ENCODE results near the gene ARHGEF1.

The ARHGEF1 gene

GRCh38 chr19:41868989-41869300, 14.0 kb upstream of the ARHGEF1 start:
- Histone ChIP-seq H3K9me2 (replicated peaks; ENCODE audit: low read depth, low read length) (no peaks in the 10 kb centered on the region), H3K36me3 (ENCODE audit: insufficient read depth, low read length) (peaks cover 72% of the 10 kb centered on the region), H3K4me1 (ENCODE audit: insufficient read depth, low read length, poor library complexity, severe bottlenecking) (peaks cover 20% of the 10 kb centered on the region), H3K9ac (ENCODE audit: low read depth, low read length, poor library complexity, severe bottlenecking) (no peak overlapping the region), H3K4me3 (ENCODE audit: low read length, poor library complexity, severe bottlenecking) (no peak overlapping the region), H3K79me2 (ENCODE audit: insufficient read depth, low read length) (peaks cover 53% of the 10 kb centered on the region), H3K9me3 (ENCODE audit: insufficient read depth, low read depth, low read length) (no peaks in the 10 kb centered on the region), H3K4me2 (ENCODE audit: low read depth, low read length, poor library complexity, severe bottlenecking) (no peak overlapping the region), H2AFZ (ENCODE audit: low read length) (no peak overlapping the region), H4K20me1 (ENCODE audit: insufficient read depth, low read length, poor library complexity, severe bottlenecking) (peaks cover 60% of the 10 kb centered on the region), H3K27me3 (ENCODE audit: insufficient read depth, low read length, poor library complexity, severe bottlenecking) (no peaks in the 10 kb centered on the region), H3F3A (ENCODE audit: low read depth) (peaks cover 15% of the 10 kb centered on the region; the same call in 1 of the 2 replicates)
- TF ChIP-seq, protein P1, sequence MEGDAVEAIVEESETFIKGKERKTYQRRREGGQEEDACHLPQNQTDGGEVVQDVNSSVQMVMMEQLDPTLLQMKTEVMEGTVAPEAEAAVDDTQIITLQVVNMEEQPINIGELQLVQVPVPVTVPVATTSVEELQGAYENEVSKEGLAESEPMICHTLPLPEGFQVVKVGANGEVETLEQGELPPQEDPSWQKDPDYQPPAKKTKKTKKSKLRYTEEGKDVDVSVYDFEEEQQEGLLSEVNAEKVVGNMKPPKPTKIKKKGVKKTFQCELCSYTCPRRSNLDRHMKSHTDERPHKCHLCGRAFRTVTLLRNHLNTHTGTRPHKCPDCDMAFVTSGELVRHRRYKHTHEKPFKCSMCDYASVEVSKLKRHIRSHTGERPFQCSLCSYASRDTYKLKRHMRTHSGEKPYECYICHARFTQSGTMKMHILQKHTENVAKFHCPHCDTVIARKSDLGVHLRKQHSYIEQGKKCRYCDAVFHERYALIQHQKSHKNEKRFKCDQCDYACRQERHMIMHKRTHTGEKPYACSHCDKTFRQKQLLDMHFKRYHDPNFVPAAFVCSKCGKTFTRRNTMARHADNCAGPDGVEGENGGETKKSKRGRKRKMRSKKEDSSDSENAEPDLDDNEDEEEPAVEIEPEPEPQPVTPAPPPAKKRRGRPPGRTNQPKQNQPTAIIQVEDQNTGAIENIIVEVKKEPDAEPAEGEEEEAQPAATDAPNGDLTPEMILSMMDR (conservative IDR thresholded peaks at IDR 0.05; ENCODE audit: low read length) = no peak
- no peak for TF ChIP-seq EZH2phosphoT487 (IDR thresholded peaks at IDR 0.05; ENCODE audit: borderline replicate concordance)

DNA sequence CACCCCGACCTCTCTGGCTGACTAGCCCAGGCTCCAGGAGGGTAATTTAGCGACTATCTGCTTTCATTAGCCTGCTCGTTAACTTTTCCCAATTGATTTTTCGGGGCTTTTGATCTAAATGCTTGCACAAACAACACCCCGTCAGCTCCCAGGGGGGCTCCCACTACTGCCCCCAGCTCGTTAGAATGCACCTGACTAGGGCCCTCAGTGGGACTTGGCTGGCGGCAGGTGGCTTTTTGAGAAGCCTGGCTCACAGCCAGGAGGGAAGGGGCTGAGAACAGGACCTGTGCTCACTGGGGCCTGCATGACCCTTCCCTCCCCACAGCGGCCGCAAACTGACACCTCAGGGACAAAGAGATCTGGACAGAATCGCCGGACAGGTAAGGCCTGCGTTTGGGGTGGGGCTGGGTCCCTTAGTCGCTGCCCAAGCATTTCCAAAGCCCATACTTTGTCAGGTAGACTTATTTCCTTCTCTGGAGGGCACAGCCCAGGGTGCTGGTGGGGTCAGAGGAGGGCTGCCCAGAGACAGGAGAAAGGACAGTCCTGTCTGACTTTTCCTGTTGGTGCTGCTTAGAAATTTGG, 13.5 kb upstream of the ARHGEF1 start:
- no peak overlapping the region for H3K4me2 ChIP-seq (ENCODE audit: low read depth, low read length, poor library complexity, severe bottlenecking)

DNA sequence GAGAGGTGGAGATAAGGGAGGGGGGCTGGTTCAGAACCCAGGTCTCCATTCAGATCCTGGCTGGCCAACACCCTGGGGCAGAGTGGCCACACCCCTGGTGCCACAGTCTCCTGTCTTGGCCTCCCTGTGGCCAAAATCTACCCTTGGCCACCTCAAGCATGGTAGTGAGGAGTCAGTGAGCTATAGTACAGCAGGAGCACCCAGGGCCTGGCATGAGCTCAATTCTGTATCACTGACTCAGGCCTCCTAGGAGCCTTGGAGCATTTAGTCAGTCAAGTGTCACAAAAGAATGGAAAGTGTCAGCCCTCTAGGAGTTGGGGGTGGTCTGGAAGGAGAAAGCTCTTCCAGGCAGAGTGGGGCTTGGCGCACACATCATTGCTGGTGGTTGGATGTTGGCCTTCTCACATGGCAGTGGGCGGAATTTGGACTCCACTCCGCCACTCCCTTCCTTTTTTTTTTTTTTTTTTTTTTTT, 12.5 kb upstream of the ARHGEF1 start:
- Histone ChIP-seq H3K9me3 (ENCODE audit: insufficient read depth, low read depth, low read length) (no peaks in the 10 kb centered on the region), H3K36me3 (ENCODE audit: insufficient read depth, low read length) (peaks cover 58% of the 10 kb centered on the region; the same call in 1 of the 2 replicates), H3F3A (ENCODE audit: low read depth) (peaks cover 16% of the 10 kb centered on the region; the same call in 1 of the 2 replicates), H3K4me3 (ENCODE audit: low read length, poor library complexity, severe bottlenecking) (no peak overlapping the region), H3K79me2 (ENCODE audit: insufficient read depth, low read length) (peaks cover 38% of the 10 kb centered on the region), H4K20me1 (ENCODE audit: insufficient read depth, low read length, poor library complexity, severe bottlenecking) (peaks cover 45% of the 10 kb centered on the region), H3K9ac (ENCODE audit: low read depth, low read length, poor library complexity, severe bottlenecking) (no peak overlapping the region), H3K4me1 (ENCODE audit: insufficient read depth, low read length, poor library complexity, severe bottlenecking) (peaks cover 12% of the 10 kb centered on the region), H2AFZ (ENCODE audit: low read length) (no peak overlapping the region), H3K27me3 (ENCODE audit: insufficient read depth, low read length, poor library complexity, severe bottlenecking) (no peaks in the 10 kb centered on the region), H3K4me2 (ENCODE audit: low read depth, low read length, poor library complexity, severe bottlenecking) (no peak overlapping the region), H3K9me2 (replicated peaks; ENCODE audit: low read depth, low read length) (no peaks in the 10 kb centered on the region)
- TF ChIP-seq EZH2phosphoT487 (IDR thresholded peaks at IDR 0.05; ENCODE audit: borderline replicate concordance) = no peak
- TF ChIP-seq, protein P1 (conservative IDR thresholded peaks at IDR 0.05; ENCODE audit: low read length) = no peak

More for the DNA sequence above, 13.5 kb upstream of the ARHGEF1 start:
- H3K9me2 ChIP-seq (replicated peaks; ENCODE audit: low read depth, low read length) = no peaks in the 10 kb centered on the region
- no peaks in the 10 kb centered on the region for H3K27me3 ChIP-seq (ENCODE audit: insufficient read depth, low read length, poor library complexity, severe bottlenecking)
- H3K4me1 ChIP-seq (ENCODE audit: insufficient read depth, low read length, poor library complexity, severe bottlenecking) = peaks cover 15% of the 10 kb centered on the region
- peaks cover 54% of the 10 kb centered on the region for H4K20me1 ChIP-seq (ENCODE audit: insufficient read depth, low read length, poor library complexity, severe bottlenecking)
- H3K9me3 ChIP-seq (ENCODE audit: insufficient read depth, low read depth, low read length) = no peaks in the 10 kb centered on the region
- H3K36me3 ChIP-seq (ENCODE audit: insufficient read depth, low read length) = peaks cover 67% of the 10 kb centered on the region
- H2AFZ ChIP-seq (ENCODE audit: low read length) = no peak overlapping the region
- no peak for TF ChIP-seq EZH2phosphoT487 (IDR thresholded peaks at IDR 0.05; ENCODE audit: borderline replicate concordance)
- TF ChIP-seq, protein P1 (conservative IDR thresholded peaks at IDR 0.05; ENCODE audit: low read length) = no peak
- H3K4me3 ChIP-seq (ENCODE audit: low read length, poor library complexity, severe bottlenecking) = no peak overlapping the region
- peaks cover 48% of the 10 kb centered on the region for H3K79me2 ChIP-seq (ENCODE audit: insufficient read depth, low read length)
- no peak overlapping the region for H3K9ac ChIP-seq (ENCODE audit: low read depth, low read length, poor library complexity, severe bottlenecking)
- H3F3A ChIP-seq (ENCODE audit: low read depth) = peaks cover 15% of the 10 kb centered on the region; the same call in 1 of the 2 replicates
